Keratinocyte (primary cell): Measurements from ENCODE around the gene SEPHS2. TPM values are rescaled to one million over a fixed set of nuclear protein-coding genes. Genes with fewer than 3 reads are reported as not detected.

Source experiments
- DNase-seq: peaks from one replicate; pipeline ENCODE4 v3.0.0-alpha.2; 2011; ENCODE audit warnings: low read depth, missing footprints, low spot score
- FAIRE-seq: peaks from 2 replicates; lab custom pipeline; 2011; peaks lifted over from hg19 to GRCh38; lab: Jason Lieb, UNC
- H2AFZ ChIP-seq: 2 replicates; pipeline ENCODE4 v1.6.0; 2012; ENCODE audit warnings: low read length, control low read depth, inconsistent platforms; ENCODE audit not compliant: control insufficient read depth
- H3K27ac ChIP-seq: 2 replicates; pipeline ENCODE4 v1.5.1; 2011; ENCODE audit warnings: low read length; ENCODE audit not compliant: control insufficient read depth, insufficient read depth
- H3K27me3 ChIP-seq: 3 replicates; pipeline ENCODE4 v1.6.0; 2011; ENCODE audit warnings: low read length; ENCODE audit not compliant: control insufficient read depth, insufficient read depth; ENCODE audit errors: extremely low read depth
- H3K36me3 ChIP-seq, 2 experiments: 2 replicates in 1 of 2; 3 replicates in 1 of 2; pipeline ENCODE4 v1.5.1; 2011; ENCODE audit warnings: low read length in 2 of 2, mild to moderate bottlenecking in 1 of 2; ENCODE audit not compliant: control insufficient read depth in 2 of 2, insufficient read depth in 2 of 2; ENCODE audit errors: extremely low read depth in 1 of 2
- H3K4me1 ChIP-seq: 3 replicates; pipeline ENCODE4 v1.5.1; 2011; ENCODE audit warnings: low read length; ENCODE audit not compliant: control insufficient read depth, insufficient read depth; ENCODE audit errors: extremely low read depth
- H3K4me2 ChIP-seq: 3 replicates; pipeline ENCODE4 v1.6.0; 2011; ENCODE audit warnings: low read depth, low read length; ENCODE audit not compliant: control insufficient read depth, insufficient read depth; ENCODE audit errors: extremely low read depth
- H3K4me3 ChIP-seq, 3 experiments: fragments of 200-600 bp in 1 of 3; sonication (generic) in 1 of 3; 2 replicates in 2 of 3; 3 replicates in 1 of 3; pipeline ENCODE4 v1.5.1; 2011 to 2016; ENCODE audit warnings: low read length in 3 of 3, mild to moderate bottlenecking in 3 of 3, control low read depth in 2 of 3, inconsistent platforms in 1 of 3, low read depth in 1 of 3, mixed read lengths in 1 of 3, mixed run types in 1 of 3, moderate library complexity in 1 of 3; ENCODE audit not compliant: control insufficient read depth in 2 of 3, insufficient read depth in 2 of 3; ENCODE audit errors: extremely low read depth in 1 of 3
- H3K79me2 ChIP-seq: 2 replicates; pipeline ENCODE4 v1.6.0; 2012; ENCODE audit warnings: low read length; ENCODE audit not compliant: control insufficient read depth, insufficient read depth
- H3K9ac ChIP-seq: 3 replicates; pipeline ENCODE4 v1.6.0; 2011; ENCODE audit warnings: low read length; ENCODE audit not compliant: control insufficient read depth, insufficient read depth; ENCODE audit errors: extremely low read depth
- H3K9me1 ChIP-seq: 3 replicates; pipeline ENCODE4 v1.6.0; 2011; ENCODE audit warnings: low read length; ENCODE audit not compliant: control insufficient read depth, insufficient read depth; ENCODE audit errors: extremely low read depth
- H3K9me3 ChIP-seq: 2 replicates; pipeline ENCODE4 v1.5.1; 2012; ENCODE audit warnings: low read depth, low read length; ENCODE audit not compliant: control insufficient read depth
- H4K20me1 ChIP-seq: 3 replicates; pipeline ENCODE4 v1.6.0; 2011; ENCODE audit warnings: low read length; ENCODE audit not compliant: control insufficient read depth, insufficient read depth; ENCODE audit errors: extremely low read depth
- CTCF ChIP-seq, 3 experiments: IDR thresholded peaks in 1 of 3; conservative IDR thresholded peaks in 1 of 3; optimal IDR thresholded peaks in 1 of 3; 2 replicates in 2 of 3; 3 replicates in 1 of 3; pipeline versions ENCODE3 to v1.5.1; 2011; ENCODE audit warnings: low read length in 3 of 3, mild to moderate bottlenecking in 3 of 3, moderate library complexity in 2 of 3, control low read depth in 1 of 3, inconsistent platforms in 1 of 3; ENCODE audit not compliant: insufficient read depth in 2 of 3; ENCODE audit errors: extremely low read depth in 1 of 3
- EZH2 ChIP-seq: IDR thresholded peaks from one replicate; pipeline ENCODE4 v1.6.1; 2012; ENCODE audit warnings: inconsistent platforms, mild to moderate bottlenecking, low read length, moderate library complexity
- dilution Hi-C: fragments of 300-500 bp; cut with MboI; formaldehyde crosslinking; loops from one replicate; pipeline ENCODE4 v1.7.0; 2020; ENCODE audit warnings: low sequenced_read_pairs; ENCODE audit not compliant: extremely low pct_ligation_motif_present
- polyA plus RNA-seq, 5 experiments: library from polyadenylated mRNA; depleted of rRNA in 3 of 5; stranded (reverse) in 3 of 5; stranded (forward) in 1 of 5; unstranded in 1 of 5; fragments of >200 nt; gene quantifications; 1 replicate in 1 of 5; 2 replicates in 3 of 5; 3 replicates in 1 of 5; pipeline versions ENCODE4 v1.2.1 to v1.2.3, GENCODE V29; 2011 to 2012; ENCODE audit warnings: missing spikeins in 2 of 5, low read depth in 1 of 5, low replicate concordance in 1 of 5

Gene SEPHS2
- polyA plus RNA-seq, 1 donor (not counting 4 experiments of a cell fraction or from before 2014, with no cell fraction given) = 36.5 TPM

GRCh38 chr16:30438835-30439234, 6.8 kb downstream of the SEPHS2 start:
- H3K79me2 ChIP-seq = no peaks in the 10 kb centered on the region
- no peaks in the 10 kb centered on the region for H4K20me1 ChIP-seq
- no peak overlapping the region for H3K4me3 ChIP-seq
- TF ChIP-seq CTCF (optimal IDR thresholded peaks at IDR 0.05 in 1 of 3, IDR thresholded peaks at IDR 0.05 in 1 of 3, conservative IDR thresholded peaks at IDR 0.05 in 1 of 3; ENCODE audit: extremely low read depth in 1 of 3, insufficient read depth in 2 of 3, low read length in 3 of 3) = no peak
- no peak for TF ChIP-seq EZH2
- peaks cover 7% of the 10 kb centered on the region for H3K4me1 ChIP-seq
- no peaks in the 10 kb centered on the region for H3K9me1 ChIP-seq
- no peaks in the 10 kb centered on the region for H3K27me3 ChIP-seq
- H3K4me2 ChIP-seq = no peak overlapping the region
- H3K27ac ChIP-seq = no peak overlapping the region
- no peak for FAIRE-seq
- no peak for DNase-seq
- no peaks in the 10 kb centered on the region for H3K9me3 ChIP-seq
- H2AFZ ChIP-seq = no peak overlapping the region
- peaks cover 0 to 7% of the 10 kb centered on the region in 2 experiments for H3K36me3 ChIP-seq
- dilution Hi-C loops = no loop called here
- no peak overlapping the region for H3K9ac ChIP-seq

GRCh38 chr16:30437511-30438046, 8.1 kb downstream of the SEPHS2 start:
- dilution Hi-C loops = no loop called here
- FAIRE-seq (no peak), DNase-seq (no peak)
- TF ChIP-seq CTCF (optimal IDR thresholded peaks at IDR 0.05 in 1 of 3, IDR thresholded peaks at IDR 0.05 in 1 of 3, conservative IDR thresholded peaks at IDR 0.05 in 1 of 3; ENCODE audit: extremely low read depth in 1 of 3, insufficient read depth in 2 of 3, low read length in 3 of 3) (no peak), EZH2 (no peak)
- Histone ChIP-seq H4K20me1 (no peaks in the 10 kb centered on the region), H3K4me1 (peaks cover 7% of the 10 kb centered on the region), H3K4me3 (no peak overlapping the region), H3K9ac (no peak overlapping the region), H3K36me3 (no peaks in the 10 kb centered on the region), H3K9me3 (no peaks in the 10 kb centered on the region), H3K79me2 (no peaks in the 10 kb centered on the region), H3K4me2 (no peak overlapping the region), H3K9me1 (no peaks in the 10 kb centered on the region), H3K27ac (no peak overlapping the region), H3K27me3 (no peaks in the 10 kb centered on the region), H2AFZ (no peak overlapping the region)
